A673 (cell line): ENCODE measurements around the gene GRIN2C.

Experiments
- CTCF ChIP-seq: fragments of 300-800, 200-600 bp; sonication (generic); conservative IDR thresholded peaks from 2 replicates; pipeline ENCODE4 v1.5.1; 2017; ENCODE audit warnings: low read depth, mild to moderate bottlenecking, antibody characterized with exemption, low read length, moderate library complexity, mixed read lengths
- EZH2 ChIP-seq: fragments of 200-600 bp; sonication (generic); IDR thresholded peaks from 2 replicates; pipeline ENCODE4 v1.6.1; 2017; ENCODE audit warnings: borderline replicate concordance, low read depth, mild to moderate bottlenecking, mixed read lengths, antibody characterized with exemption, low read length; ENCODE audit not compliant: poor library complexity, severe bottlenecking

- no peak for TF ChIP-seq CTCF
- TF ChIP-seq EZH2, result no peak
These were observed 8.8 kb downstream of the GRIN2C start for GRCh38 chr17:74850914-74851313.
